KG1 (cell line): ENCODE data around the gene AKAP13.
A peak's percentile ranks its signal among the peaks of the same experiment; 100 is the strongest.
"Not testable (repeated sequence)": the region's sequence is repeated elsewhere in the genome, so short reads cannot be mapped to it uniquely, and the experiment has no call there.

Experiments used
- DNase-seq: peaks from one replicate; lab custom pipeline; 2025; lab: John Stamatoyannopoulos, UW

The AKAP13 gene

GRCh38 chr15:85793641-85794597, 413.5 kb downstream of the AKAP13 start:
- no peak for DNase-seq

DNA sequence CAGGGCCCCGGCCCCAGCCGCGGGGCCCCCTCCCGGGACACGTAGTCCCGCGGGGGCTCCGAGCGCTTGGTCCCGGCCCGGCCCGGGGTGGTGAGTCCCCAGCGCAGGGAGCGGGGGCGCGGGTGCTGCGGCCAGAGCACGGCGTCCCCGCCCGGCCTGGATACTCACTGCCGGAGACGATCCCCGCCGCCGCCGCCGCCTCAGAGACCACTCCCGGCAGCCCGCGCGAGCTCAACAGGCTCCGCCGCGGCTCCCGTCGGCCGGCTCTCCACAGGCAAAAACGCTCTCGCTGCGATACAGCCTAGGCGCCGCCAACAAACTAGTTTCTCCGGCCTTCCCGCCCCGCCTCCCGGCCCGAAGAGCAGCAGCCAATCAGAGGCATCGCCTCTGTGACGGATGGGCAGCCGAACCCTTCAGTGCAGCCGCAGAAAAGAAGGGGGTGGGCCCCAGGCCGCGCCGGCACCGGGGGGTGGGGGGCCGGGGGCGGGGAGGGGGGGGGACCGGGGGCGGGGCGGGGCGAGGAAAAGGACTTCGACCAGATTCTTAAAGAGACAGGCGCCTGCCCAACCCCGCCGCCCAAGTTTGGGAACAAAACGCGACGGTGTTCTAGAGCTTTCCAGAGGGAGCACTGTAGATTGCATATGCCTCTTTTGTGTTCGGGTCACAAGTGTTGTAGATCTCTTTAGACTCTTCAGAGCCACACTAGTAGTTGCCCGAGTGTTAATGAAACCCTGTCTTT, 414.4 kb downstream of the AKAP13 start, which contains the start of gene KLHL25:
Gene KLHL25, minus strand, starts transcription at position 328 of the 739 bp plus-strand sequence. CDS start 25,115 bp downstream, outside the sequence.
- peak; percentile 74 for DNase-seq

- DNase-seq: no peak
Observed at GRCh38 chr15:85795337-85796305, 415.2 kb downstream of the AKAP13 start.

- not testable (repeated sequence) for DNase-seq
Observed at GRCh38 chr15:85796371-85796770, 416.0 kb downstream of the AKAP13 start.
